ENCODE data around the gene ESR2. TPM values are rescaled to one million over a fixed set of nuclear protein-coding genes. Genes with fewer than 3 reads are reported as not detected.

Gene ESR2
- total and polyA plus RNA-seq, 2 experiments from 2014 or later, result 1.00 TPM; not detected in 1

- Histone ChIP-seq H2AFZ (no peak overlapping the region), H3K4me2 (no peak overlapping the region), H3K4me1 (ENCODE audit: insufficient read depth) (no peaks in the 10 kb centered on the region), H3K4me3 (no peak overlapping the region), H4K20me1 (ENCODE audit: insufficient read depth, poor library complexity, severe bottlenecking) (no peaks in the 10 kb centered on the region), H3K27ac (no peak overlapping the region), H3K36me3 (replicated peaks; ENCODE audit: insufficient read depth, low read depth) (no peaks in the 10 kb centered on the region), H3K9me2 (replicated peaks; ENCODE audit: insufficient read depth) (no peaks in the 10 kb centered on the region), H3K27me3 (no peaks in the 10 kb centered on the region), H3K9me3 (ENCODE audit: low read depth) (no peaks in the 10 kb centered on the region), H3K79me2 (no peaks in the 10 kb centered on the region)
- TF ChIP-seq EZH2phosphoT487 (IDR thresholded peaks at IDR 0.05; ENCODE audit: low read depth, severe bottlenecking, unreplicated experiment) (no peak), CTCF (IDR thresholded peaks at IDR 0.05; ENCODE audit: poor library complexity) (no peak), EZH2 (IDR thresholded peaks at IDR 0.05; ENCODE audit: borderline replicate concordance) (no peak)
- no peak for DNase-seq (ENCODE audit: low spot score)
- WGBS (ENCODE audit: low lambda C conversion rate, missing lambda C conversion rate), result 90% methylated on average over 2 of the region's 2 CpGs
Observed at GRCh38 chr14:64080452-64080851, 213.7 kb downstream of the ESR2 start.

GRCh38 chr14:64075613-64076005 is 218.6 kb downstream of the ESR2 start:
- Histone ChIP-seq H3K9me3 (ENCODE audit: low read depth) (no peaks in the 10 kb centered on the region), H3K4me3 (no peak overlapping the region), H4K20me1 (ENCODE audit: insufficient read depth, poor library complexity, severe bottlenecking) (no peaks in the 10 kb centered on the region), H3K27me3 (no peaks in the 10 kb centered on the region), H3K79me2 (no peaks in the 10 kb centered on the region), H3K4me2 (no peak overlapping the region), H3K36me3 (replicated peaks; ENCODE audit: insufficient read depth, low read depth) (no peaks in the 10 kb centered on the region), H3K27ac (no peak overlapping the region), H3K4me1 (ENCODE audit: insufficient read depth) (no peaks in the 10 kb centered on the region), H3K9me2 (replicated peaks; ENCODE audit: insufficient read depth) (no peaks in the 10 kb centered on the region), H2AFZ (no peak overlapping the region)
- 80% methylated on average over 1 of the region's 1 CpG for WGBS (ENCODE audit: low lambda C conversion rate, missing lambda C conversion rate)
- DNase-seq (ENCODE audit: low spot score), result no peak
- no peak for TF ChIP-seq EZH2phosphoT487 (IDR thresholded peaks at IDR 0.05; ENCODE audit: low read depth, severe bottlenecking, unreplicated experiment)
- no peak for TF ChIP-seq CTCF (IDR thresholded peaks at IDR 0.05; ENCODE audit: poor library complexity)
- no peak for TF ChIP-seq EZH2 (IDR thresholded peaks at IDR 0.05; ENCODE audit: borderline replicate concordance)

GRCh38 chr14:64074961-64075612 is 219.1 kb downstream of the ESR2 start:
- H4K20me1 ChIP-seq (ENCODE audit: insufficient read depth, poor library complexity, severe bottlenecking), result no peaks in the 10 kb centered on the region
- no peak overlapping the region for H3K4me3 ChIP-seq
- no peaks in the 10 kb centered on the region for H3K27me3 ChIP-seq
- H3K4me1 ChIP-seq (ENCODE audit: insufficient read depth), result no peaks in the 10 kb centered on the region
- H3K27ac ChIP-seq, result no peak overlapping the region
- no peaks in the 10 kb centered on the region for H3K36me3 ChIP-seq (replicated peaks; ENCODE audit: insufficient read depth, low read depth)
- H3K9me3 ChIP-seq (ENCODE audit: low read depth), result no peaks in the 10 kb centered on the region
- no peak overlapping the region for H3K4me2 ChIP-seq
- 58% methylated on average over 2 of the region's 2 CpGs for WGBS (ENCODE audit: low lambda C conversion rate, missing lambda C conversion rate)
- DNase-seq (ENCODE audit: low spot score), result no peak
- no peaks in the 10 kb centered on the region for H3K9me2 ChIP-seq (replicated peaks; ENCODE audit: insufficient read depth)
- TF ChIP-seq EZH2phosphoT487 (IDR thresholded peaks at IDR 0.05; ENCODE audit: low read depth, severe bottlenecking, unreplicated experiment), result no peak
- no peak for TF ChIP-seq EZH2 (IDR thresholded peaks at IDR 0.05; ENCODE audit: borderline replicate concordance)
- TF ChIP-seq CTCF (IDR thresholded peaks at IDR 0.05; ENCODE audit: poor library complexity), result no peak
- no peak overlapping the region for H2AFZ ChIP-seq
- H3K79me2 ChIP-seq, result no peaks in the 10 kb centered on the region

All from hepatocyte (in vitro differentiated cells).